Lung (tissue), 12 donors: ENCODE results near the gene CPLANE1. TPM values are rescaled to one million over a fixed set of nuclear protein-coding genes. Genes with fewer than 3 reads are reported as not detected.

Source experiments
- ATAC-seq: fragments of 200-7000 bp; cut with Tn5 transposase; one replicate; pipeline ENCODE4 v1.9.1; 2020; ENCODE audit warnings: moderate number of reproducible peaks; ENCODE audit not compliant: insufficient read depth, low FRiP score
- DNase-seq, 3 donors: peaks; one replicate each; pipeline ENCODE4 v3.0.0-alpha.2; 2013 to 2017
- H3K27ac ChIP-seq, 2 donors: one replicate each; pipeline ENCODE4 v1.5.1; 2013; ENCODE audit warnings: mild to moderate bottlenecking in 2 of 2, moderate library complexity in 2 of 2, control low read depth in 1 of 2, inconsistent platforms in 1 of 2, low read depth in 1 of 2, low read length in 1 of 2
- H3K27me3 ChIP-seq, 3 donors: one replicate each; pipeline ENCODE4 v1.5.1; 2013; ENCODE audit warnings: low read length in 2 of 3; ENCODE audit not compliant: control insufficient read depth in 3 of 3, insufficient read depth in 3 of 3
- H3K36me3 ChIP-seq, 4 donors: one replicate each; pipeline ENCODE4 v1.5.1; 2013; ENCODE audit warnings: low read length in 4 of 4, mild to moderate bottlenecking in 1 of 4, moderate library complexity in 1 of 4; ENCODE audit not compliant: control insufficient read depth in 4 of 4, insufficient read depth in 4 of 4
- H3K4me1 ChIP-seq, 5 donors: one replicate each; pipeline ENCODE4 v1.5.1; 2013; ENCODE audit warnings: low read length in 5 of 5, mild to moderate bottlenecking in 2 of 5, moderate library complexity in 1 of 5; ENCODE audit not compliant: control insufficient read depth in 5 of 5, insufficient read depth in 5 of 5
- H3K4me3 ChIP-seq: one replicate; pipeline ENCODE4 v1.5.1; 2013; ENCODE audit warnings: mild to moderate bottlenecking, control low read depth, moderate library complexity
- H3K9ac ChIP-seq, 2 donors: one replicate each; pipeline ENCODE4 v1.5.1; 2013; ENCODE audit warnings: low read length in 2 of 2, control low read depth in 1 of 2; ENCODE audit not compliant: insufficient read depth in 1 of 2
- H3K9me3 ChIP-seq, 4 donors: one replicate each; pipeline ENCODE4 v1.5.1; 2013; ENCODE audit warnings: low read length in 3 of 4, mild to moderate bottlenecking in 1 of 4, moderate library complexity in 1 of 4; ENCODE audit not compliant: control insufficient read depth in 4 of 4, insufficient read depth in 3 of 4
- CTCF ChIP-seq: IDR thresholded peaks from 2 replicates; pipeline ENCODE4 v1.5.1; 2012; ENCODE audit warnings: mild to moderate bottlenecking; ENCODE audit errors: control extremely low read depth, extremely low read depth
- WGBS, 2 donors: extraction: QIAGEN DNeasy Blood & Tissue Kit; methylation state at CpG; one replicate each; pipeline ENCODE4 v1.1.7; 2013; 5-methylcytosine and 5-hydroxymethylcytosine counted together
- polyA plus RNA-seq, 2 donors: library from polyadenylated mRNA; stranded (reverse); fragments of 200-250 nt; gene quantifications; one replicate each; pipeline ENCODE4 v1.2.1, GENCODE V29; 2013
- total RNA-seq, 2 donors: library from RNA; depleted of rRNA in 1 of 2; stranded (reverse); fragments of >200 nt in 1 of 2; gene quantifications; one replicate each; pipeline ENCODE4 v1.2.1, GENCODE V29; 2014 to 2021
- donor health status: control.
- donor health status: control.
- donor health status: Bipolar disorder and iron deficiency.
- donor health status: healthy.
- donor health status: DM: yes; HTN: yes; CAD: no.

Gene CPLANE1
- total and polyA plus RNA-seq, 4 donors: 2.5 to 66.4 (median 12.5) TPM

GRCh38 chr5:37174928-37175327 lies 74.2 kb downstream of the CPLANE1 start:
- TF ChIP-seq CTCF: no peak
- ATAC-seq (no peak), DNase-seq (no peak)
- WGBS, 2 donors: 86 to 89% methylated on average over 3 of the region's 3 CpGs
- H3K9ac ChIP-seq: no peak overlapping the region
- no peaks in the 10 kb centered on the region for H3K9me3 ChIP-seq
- no peak overlapping the region for H3K4me3 ChIP-seq
- H3K27ac ChIP-seq: no peak overlapping the region
- no peaks in the 10 kb centered on the region for H3K4me1 ChIP-seq
- H3K27me3 ChIP-seq: no peaks in the 10 kb centered on the region
- H3K36me3 ChIP-seq: peaks cover 14 to 48% (median 28%) of the 10 kb centered on the region in 4 donors

- Histone ChIP-seq H3K9ac (no peak overlapping the region), H3K9me3 (no peaks in the 10 kb centered on the region), H3K27me3 (no peaks in the 10 kb centered on the region), H3K36me3 (peaks cover 20 to 45% (median 35%) of the 10 kb centered on the region in 4 donors), H3K4me1 (no peaks in the 10 kb centered on the region), H3K4me3 (no peak overlapping the region), H3K27ac (no peak overlapping the region)
- DNase-seq (no peak), ATAC-seq (no peak)
- 94 to 100% methylated on average over 2 of the region's 2 CpGs for WGBS, 2 donors
- no peak for TF ChIP-seq CTCF
Measured at GRCh38 chr5:37172957-37173356, 76.2 kb downstream of the CPLANE1 start.

GRCh38 chr5:37170856-37171255 lies 78.3 kb downstream of the CPLANE1 start:
- H3K9me3 ChIP-seq: no peaks in the 10 kb centered on the region
- DNase-seq (no peak), ATAC-seq (no peak)
- no peaks in the 10 kb centered on the region for H3K27me3 ChIP-seq
- H3K9ac ChIP-seq: no peak overlapping the region
- no peaks in the 10 kb centered on the region for H3K4me1 ChIP-seq
- H3K27ac ChIP-seq: no peak overlapping the region
- TF ChIP-seq CTCF: no peak
- WGBS, 2 donors: 94 to 95% methylated on average over 6 of the region's 6 CpGs
- H3K4me3 ChIP-seq: no peak overlapping the region
- peaks cover 18 to 47% (median 37%) of the 10 kb centered on the region in 4 donors for H3K36me3 ChIP-seq

GRCh38 chr5:37166197-37166596 lies 83.0 kb downstream of the CPLANE1 start:
- peaks cover 9 to 31% (median 26%) of the 10 kb centered on the region in 4 donors for H3K36me3 ChIP-seq
- H3K27ac ChIP-seq: no peak overlapping the region
- no peaks in the 10 kb centered on the region for H3K9me3 ChIP-seq
- no peak overlapping the region for H3K4me3 ChIP-seq
- no peak for TF ChIP-seq CTCF
- 77 to 92% methylated on average over 3 of the region's 3 CpGs for WGBS, 2 donors
- ATAC-seq (no peak), DNase-seq (no peak)
- no peak overlapping the region for H3K9ac ChIP-seq
- no peaks in the 10 kb centered on the region for H3K4me1 ChIP-seq
- no peaks in the 10 kb centered on the region for H3K27me3 ChIP-seq
